VCaP (cell line): ENCODE results near the gene EPHB1.
"Not testable (repeated sequence)": the region's sequence is repeated elsewhere in the genome, so short reads cannot be mapped to it uniquely, and the experiment has no call there.

ENCODE experiments used
- H3K27ac ChIP-seq: fragments of 450-650 bp; 2 replicates; pipeline ENCODE4 v1.5.1; 2017
- CTCF ChIP-seq: fragments of 450-650 bp; conservative IDR thresholded peaks from 2 replicates; pipeline ENCODE4 v1.5.1; 2017; ENCODE audit warnings: mild to moderate bottlenecking, moderate library complexity

The EPHB1 gene

GRCh38 chr3:135033737-135034136 is 238.7 kb downstream of the EPHB1 start:
- H3K27ac ChIP-seq: no peak overlapping the region
- no peak for TF ChIP-seq CTCF

GRCh38 chr3:135034291-135034768 is 239.3 kb downstream of the EPHB1 start:
- no peak for TF ChIP-seq CTCF
- no peak overlapping the region for H3K27ac ChIP-seq

GRCh38 chr3:135034891-135035440 is 239.9 kb downstream of the EPHB1 start:
- no peak overlapping the region for H3K27ac ChIP-seq
- TF ChIP-seq CTCF: no peak

GRCh38 chr3:135038186-135038585 is 243.1 kb downstream of the EPHB1 start:
- no peak overlapping the region for H3K27ac ChIP-seq
- TF ChIP-seq CTCF: no peak

- not testable (repeated sequence) for H3K27ac ChIP-seq
Measured at GRCh38 chr3:135039536-135039935, 244.5 kb downstream of the EPHB1 start.

GRCh38 chr3:135040321-135041240 is 245.5 kb downstream of the EPHB1 start:
- no peak for TF ChIP-seq CTCF
- H3K27ac ChIP-seq: no peak overlapping the region

GRCh38 chr3:135041601-135042000 is 246.5 kb downstream of the EPHB1 start:
- TF ChIP-seq CTCF: no peak

GRCh38 chr3:135047061-135047460 is 252.0 kb downstream of the EPHB1 start:
- no peak for TF ChIP-seq CTCF

More at GRCh38 chr3:135041601-135042000, 246.5 kb downstream of the EPHB1 start:
- H3K27ac ChIP-seq: no peak overlapping the region

More at GRCh38 chr3:135047061-135047460, 252.0 kb downstream of the EPHB1 start:
- H3K27ac ChIP-seq: no peak overlapping the region
